ENCODE results near the gene CPM. TPM values are rescaled to one million over a fixed set of nuclear protein-coding genes. Genes with fewer than 3 reads are reported as not detected.
A peak's percentile ranks its signal among the peaks of the same experiment; 100 is the strongest.

Gene CPM
- polyA plus RNA-seq, 4 donors, result 0.45 to 11.6 (median 4.5) TPM

DNA sequence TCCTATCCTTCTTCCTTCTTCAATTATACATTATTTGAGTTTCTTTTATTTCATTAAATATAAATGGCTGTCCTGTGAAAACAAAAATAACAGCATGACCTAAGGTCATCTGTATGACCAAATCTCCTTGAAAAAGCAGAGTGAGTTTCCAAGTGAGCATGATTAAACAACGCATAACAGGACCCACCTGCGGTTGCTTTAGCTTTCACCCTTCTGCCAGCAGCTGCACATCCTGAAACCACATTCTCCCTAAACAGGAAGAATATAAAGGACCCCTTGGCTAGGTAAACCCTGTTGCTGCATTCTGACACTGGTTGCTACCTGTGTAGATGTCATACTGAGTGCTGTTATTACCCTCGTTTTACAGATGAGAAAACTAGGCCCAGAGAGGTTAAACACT lies 42.8 kb upstream of the CPM start:
- 77 to 86% (median 81%) methylated on average over 3 of the region's 3 CpGs for WGBS, 3 donors
- Histone ChIP-seq H3K27ac (ENCODE audit: low read depth in 1 of 3, low read length in 2 of 3) (no peak overlapping the region), H3K4me1 (ENCODE audit: control insufficient read depth in 3 of 3, insufficient read depth in 2 of 3, low read depth in 1 of 3, low read length in 2 of 3) (peaks cover 0 to 11% (median 0%) of the 10 kb centered on the region in 3 donors), H3K9me3 (ENCODE audit: control insufficient read depth in 2 of 2, insufficient read depth in 1 of 2, low read depth in 1 of 2, low read length in 1 of 2) (no peaks in the 10 kb centered on the region), H3K27me3 (ENCODE audit: control insufficient read depth in 3 of 3, insufficient read depth in 3 of 3, low read length in 3 of 3) (no peaks in the 10 kb centered on the region), H3K36me3 (ENCODE audit: control insufficient read depth in 3 of 3, insufficient read depth in 2 of 3, low read depth in 1 of 3, low read length in 3 of 3) (no peaks in the 10 kb centered on the region), H3K4me3 (ENCODE audit: low read depth in 1 of 3, low read length in 3 of 3) (no peak overlapping the region)
- DNase-seq (no peak), FAIRE-seq (no peak)

DNA sequence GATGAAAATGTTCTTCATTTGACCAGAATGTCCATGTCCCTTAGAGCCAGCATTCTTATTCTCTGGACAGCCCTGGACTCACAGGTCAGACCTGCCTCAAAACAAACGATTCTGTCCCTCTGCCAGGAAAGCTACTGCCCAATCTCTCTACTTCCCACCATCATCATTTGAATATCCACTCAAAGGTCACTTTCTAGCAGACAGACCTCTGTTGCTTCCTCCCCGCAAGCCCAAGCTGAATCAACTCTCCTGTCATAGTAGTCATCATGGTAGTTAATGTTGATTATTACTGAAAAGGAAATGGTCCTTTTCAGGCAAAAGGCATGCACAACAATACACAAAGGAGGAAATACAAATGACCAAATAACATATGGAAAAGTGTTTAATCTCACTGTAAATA lies 39.6 kb upstream of the CPM start:
- H3K9me3 ChIP-seq (ENCODE audit: control insufficient read depth in 2 of 2, insufficient read depth in 1 of 2, low read depth in 1 of 2, low read length in 1 of 2), result no peaks in the 10 kb centered on the region
- no peaks in the 10 kb centered on the region for H3K36me3 ChIP-seq (ENCODE audit: control insufficient read depth in 3 of 3, insufficient read depth in 2 of 3, low read depth in 1 of 3, low read length in 3 of 3)
- FAIRE-seq, result no peak
- H3K27ac ChIP-seq (ENCODE audit: low read depth in 1 of 3, low read length in 2 of 3), result no peak overlapping the region
- WGBS, 3 donors, result 28 to 44% (median 41%) methylated on average over 2 of the region's 2 CpGs
- DNase-seq, result peak in 1 of 2 donors; percentile 21
- H3K4me3 ChIP-seq (ENCODE audit: low read depth in 1 of 3, low read length in 3 of 3), result no peak overlapping the region
- no peaks in the 10 kb centered on the region for H3K27me3 ChIP-seq (ENCODE audit: control insufficient read depth in 3 of 3, insufficient read depth in 3 of 3, low read length in 3 of 3)
- peaks cover 0 to 15% (median 0%) of the 10 kb centered on the region in 3 donors for H3K4me1 ChIP-seq (ENCODE audit: control insufficient read depth in 3 of 3, insufficient read depth in 2 of 3, low read depth in 1 of 3, low read length in 2 of 3)

GRCh38 chr12:68971404-68971803 lies 38.4 kb upstream of the CPM start:
- FAIRE-seq (no peak), DNase-seq (no peak)
- Histone ChIP-seq H3K9me3 (ENCODE audit: control insufficient read depth in 2 of 2, insufficient read depth in 1 of 2, low read depth in 1 of 2, low read length in 1 of 2) (no peaks in the 10 kb centered on the region), H3K27ac (ENCODE audit: low read depth in 1 of 3, low read length in 2 of 3) (no peak overlapping the region), H3K36me3 (ENCODE audit: control insufficient read depth in 3 of 3, insufficient read depth in 2 of 3, low read depth in 1 of 3, low read length in 3 of 3) (no peaks in the 10 kb centered on the region), H3K27me3 (ENCODE audit: control insufficient read depth in 3 of 3, insufficient read depth in 3 of 3, low read length in 3 of 3) (no peaks in the 10 kb centered on the region), H3K4me1 (ENCODE audit: control insufficient read depth in 3 of 3, insufficient read depth in 2 of 3, low read depth in 1 of 3, low read length in 2 of 3) (peaks cover 0 to 7% (median 0%) of the 10 kb centered on the region in 3 donors), H3K4me3 (ENCODE audit: low read depth in 1 of 3, low read length in 3 of 3) (no peak overlapping the region)
- WGBS, 3 donors, result 90 to 94% (median 92%) methylated on average over 8 of the region's 8 CpGs

DNA sequence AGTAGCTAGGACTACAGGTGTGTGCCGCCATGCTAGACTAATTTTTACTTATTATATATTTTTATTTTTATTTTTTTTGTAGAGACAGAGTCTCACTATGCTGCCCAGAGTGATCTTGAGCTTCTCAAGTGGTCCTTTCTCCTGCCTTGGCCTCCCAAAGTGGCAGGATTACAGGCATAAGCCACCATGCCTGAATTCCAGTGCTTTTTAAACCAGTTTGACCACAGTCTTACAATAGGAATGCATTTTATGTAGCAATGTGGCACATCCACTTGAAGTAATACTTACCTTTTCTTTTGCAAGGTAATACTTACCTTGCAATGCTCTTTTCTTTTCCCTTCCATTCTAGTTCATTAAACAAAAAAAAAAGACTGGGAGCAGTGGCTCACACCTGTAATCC lies 38.0 kb upstream of the CPM start:
- Histone ChIP-seq H3K27ac (ENCODE audit: low read depth in 1 of 3, low read length in 2 of 3) (no peak overlapping the region), H3K27me3 (ENCODE audit: control insufficient read depth in 3 of 3, insufficient read depth in 3 of 3, low read length in 3 of 3) (no peaks in the 10 kb centered on the region), H3K9me3 (ENCODE audit: control insufficient read depth in 2 of 2, insufficient read depth in 1 of 2, low read depth in 1 of 2, low read length in 1 of 2) (no peaks in the 10 kb centered on the region), H3K4me1 (ENCODE audit: control insufficient read depth in 3 of 3, insufficient read depth in 2 of 3, low read depth in 1 of 3, low read length in 2 of 3) (peaks cover 0 to 4% (median 0%) of the 10 kb centered on the region in 3 donors), H3K4me3 (ENCODE audit: low read depth in 1 of 3, low read length in 3 of 3) (no peak overlapping the region), H3K36me3 (ENCODE audit: control insufficient read depth in 3 of 3, insufficient read depth in 2 of 3, low read depth in 1 of 3, low read length in 3 of 3) (no peaks in the 10 kb centered on the region)
- no peak for DNase-seq
- FAIRE-seq, result no peak
- WGBS, 3 donors, result 82 to 100% (median 98%) methylated on average over 1 of the region's 1 CpG

GRCh38 chr12:68970306-68970705 lies 37.3 kb upstream of the CPM start:
- DNase-seq (no peak), FAIRE-seq (no peak)
- Histone ChIP-seq H3K27ac (ENCODE audit: low read depth in 1 of 3, low read length in 2 of 3) (no peak overlapping the region), H3K9me3 (ENCODE audit: control insufficient read depth in 2 of 2, insufficient read depth in 1 of 2, low read depth in 1 of 2, low read length in 1 of 2) (no peaks in the 10 kb centered on the region), H3K27me3 (ENCODE audit: control insufficient read depth in 3 of 3, insufficient read depth in 3 of 3, low read length in 3 of 3) (no peaks in the 10 kb centered on the region), H3K4me3 (ENCODE audit: low read depth in 1 of 3, low read length in 3 of 3) (no peak overlapping the region), H3K4me1 (ENCODE audit: control insufficient read depth in 3 of 3, insufficient read depth in 2 of 3, low read depth in 1 of 3, low read length in 2 of 3) (peaks cover 0 to 4% (median 0%) of the 10 kb centered on the region in 3 donors), H3K36me3 (ENCODE audit: control insufficient read depth in 3 of 3, insufficient read depth in 2 of 3, low read depth in 1 of 3, low read length in 3 of 3) (no peaks in the 10 kb centered on the region)

DNA sequence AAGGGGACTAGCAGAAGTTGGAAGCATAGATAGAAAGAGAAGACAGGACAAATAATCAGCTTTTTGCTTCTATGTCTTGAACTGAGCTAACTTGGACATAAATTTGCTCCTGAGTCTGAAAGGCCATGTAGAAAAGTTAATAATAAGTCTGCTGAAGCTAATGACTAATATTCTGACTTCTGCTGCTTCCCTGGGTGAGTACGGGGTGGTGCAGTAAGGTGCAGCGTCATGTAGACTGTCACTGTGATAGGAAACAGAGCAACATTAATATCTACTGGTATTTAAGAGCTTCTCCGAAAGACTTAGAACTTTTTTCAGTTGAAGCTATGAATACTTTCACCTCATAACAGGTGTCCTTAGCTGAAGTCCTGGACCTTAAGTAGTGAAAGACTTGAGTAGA lies 34.1 kb upstream of the CPM start:
- Histone ChIP-seq H3K9me3 (ENCODE audit: control insufficient read depth in 2 of 2, insufficient read depth in 1 of 2, low read depth in 1 of 2, low read length in 1 of 2) (peaks cover 0 to 5% of the 10 kb centered on the region in 2 donors), H3K4me3 (ENCODE audit: low read depth in 1 of 3, low read length in 3 of 3) (no peak overlapping the region), H3K27me3 (ENCODE audit: control insufficient read depth in 3 of 3, insufficient read depth in 3 of 3, low read length in 3 of 3) (no peaks in the 10 kb centered on the region), H3K27ac (ENCODE audit: low read depth in 1 of 3, low read length in 2 of 3) (no peak overlapping the region), H3K36me3 (ENCODE audit: control insufficient read depth in 3 of 3, insufficient read depth in 2 of 3, low read depth in 1 of 3, low read length in 3 of 3) (no peaks in the 10 kb centered on the region), H3K4me1 (ENCODE audit: control insufficient read depth in 3 of 3, insufficient read depth in 2 of 3, low read depth in 1 of 3, low read length in 2 of 3) (peaks cover 0 to 30% (median 0%) of the 10 kb centered on the region in 3 donors)
- no peak for FAIRE-seq
- 88 to 94% (median 90%) methylated on average over 3 of the region's 3 CpGs for WGBS, 3 donors
- no peak for DNase-seq

GRCh38 chr12:68963856-68964745 lies 31.1 kb upstream of the CPM start:
- H3K4me3 ChIP-seq (ENCODE audit: low read depth in 1 of 3, low read length in 3 of 3), result no peak overlapping the region
- WGBS, 3 donors, result 92 to 96% (median 96%) methylated on average over 7 of the region's 7 CpGs
- H3K36me3 ChIP-seq (ENCODE audit: control insufficient read depth in 3 of 3, insufficient read depth in 2 of 3, low read depth in 1 of 3, low read length in 3 of 3), result no peaks in the 10 kb centered on the region
- H3K27me3 ChIP-seq (ENCODE audit: control insufficient read depth in 3 of 3, insufficient read depth in 3 of 3, low read length in 3 of 3), result no peaks in the 10 kb centered on the region
- no peak for DNase-seq
- peak overlapping the region in 1 of 3 donors; percentile 51 for H3K27ac ChIP-seq (ENCODE audit: low read depth in 1 of 3, low read length in 2 of 3)
- H3K4me1 ChIP-seq (ENCODE audit: control insufficient read depth in 3 of 3, insufficient read depth in 2 of 3, low read depth in 1 of 3, low read length in 2 of 3), result peaks cover 0 to 30% (median 0%) of the 10 kb centered on the region in 3 donors
- FAIRE-seq, result no peak
- H3K9me3 ChIP-seq (ENCODE audit: control insufficient read depth in 2 of 2, insufficient read depth in 1 of 2, low read depth in 1 of 2, low read length in 1 of 2), result peaks cover 0 to 5% of the 10 kb centered on the region in 2 donors

DNA sequence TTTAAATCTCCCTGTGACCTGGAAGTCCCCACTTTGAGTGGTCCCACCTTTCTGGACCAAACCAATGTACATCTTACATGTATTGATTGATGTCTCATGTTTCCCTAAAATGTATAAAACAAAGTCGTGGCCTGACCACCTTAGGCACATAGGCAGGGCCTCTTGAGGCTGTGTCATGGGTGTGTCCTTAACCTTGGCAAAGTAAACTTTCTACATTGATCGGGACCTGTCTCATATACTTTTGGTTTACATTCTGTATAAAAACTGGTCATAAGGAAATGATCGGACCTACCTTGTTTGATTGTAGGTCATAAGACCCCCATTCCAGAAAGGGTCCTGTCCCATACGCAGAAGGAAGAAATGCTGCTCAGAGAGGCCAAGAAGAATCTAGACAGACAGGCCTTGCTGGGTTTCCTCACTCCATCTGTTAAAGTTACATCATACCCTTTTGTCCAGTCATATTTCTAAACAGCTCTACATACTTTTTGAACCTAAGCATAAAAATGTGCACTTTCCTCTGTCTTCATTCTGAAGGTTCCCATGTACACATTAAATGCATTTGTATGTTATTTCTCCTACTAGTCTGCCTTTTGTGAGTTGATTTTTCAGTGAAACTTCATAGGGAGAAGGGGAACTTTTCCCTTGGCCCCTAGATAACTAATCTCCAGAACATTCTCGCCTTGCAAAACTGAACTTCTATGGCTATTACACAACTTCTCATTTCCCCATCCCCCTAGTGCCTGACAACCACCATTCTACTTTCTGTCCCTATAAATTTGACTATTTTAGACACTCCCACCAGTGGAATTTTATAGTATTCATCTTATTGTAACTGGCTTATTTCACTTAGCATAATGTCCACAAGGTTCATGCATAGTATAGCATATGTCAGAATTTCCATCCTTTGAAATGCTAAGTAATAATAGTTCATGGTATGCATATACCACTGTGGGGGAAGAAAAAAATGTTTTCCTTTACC lies 30.2 kb upstream of the CPM start:
- Histone ChIP-seq H3K27me3 (ENCODE audit: control insufficient read depth in 3 of 3, insufficient read depth in 3 of 3, low read length in 3 of 3) (no peaks in the 10 kb centered on the region), H3K4me1 (ENCODE audit: control insufficient read depth in 3 of 3, insufficient read depth in 2 of 3, low read depth in 1 of 3, low read length in 2 of 3) (peaks cover 0 to 30% (median 0%) of the 10 kb centered on the region in 3 donors), H3K36me3 (ENCODE audit: control insufficient read depth in 3 of 3, insufficient read depth in 2 of 3, low read depth in 1 of 3, low read length in 3 of 3) (no peaks in the 10 kb centered on the region), H3K9me3 (ENCODE audit: control insufficient read depth in 2 of 2, insufficient read depth in 1 of 2, low read depth in 1 of 2, low read length in 1 of 2) (peaks cover 0 to 5% of the 10 kb centered on the region in 2 donors), H3K4me3 (ENCODE audit: low read depth in 1 of 3, low read length in 3 of 3) (no peak overlapping the region), H3K27ac (ENCODE audit: low read depth in 1 of 3, low read length in 2 of 3) (peak overlapping the region in 1 of 3 donors; percentile 51)
- DNase-seq (peak; percentile 25 to 70), FAIRE-seq (no peak)
- 57 to 71% (median 59%) methylated on average over 5 of the region's 5 CpGs for WGBS, 3 donors

Measured in small intestine (tissue), 7 donors.